Measurements from ENCODE around the gene RHOV.

Gene RHOV

DNA sequence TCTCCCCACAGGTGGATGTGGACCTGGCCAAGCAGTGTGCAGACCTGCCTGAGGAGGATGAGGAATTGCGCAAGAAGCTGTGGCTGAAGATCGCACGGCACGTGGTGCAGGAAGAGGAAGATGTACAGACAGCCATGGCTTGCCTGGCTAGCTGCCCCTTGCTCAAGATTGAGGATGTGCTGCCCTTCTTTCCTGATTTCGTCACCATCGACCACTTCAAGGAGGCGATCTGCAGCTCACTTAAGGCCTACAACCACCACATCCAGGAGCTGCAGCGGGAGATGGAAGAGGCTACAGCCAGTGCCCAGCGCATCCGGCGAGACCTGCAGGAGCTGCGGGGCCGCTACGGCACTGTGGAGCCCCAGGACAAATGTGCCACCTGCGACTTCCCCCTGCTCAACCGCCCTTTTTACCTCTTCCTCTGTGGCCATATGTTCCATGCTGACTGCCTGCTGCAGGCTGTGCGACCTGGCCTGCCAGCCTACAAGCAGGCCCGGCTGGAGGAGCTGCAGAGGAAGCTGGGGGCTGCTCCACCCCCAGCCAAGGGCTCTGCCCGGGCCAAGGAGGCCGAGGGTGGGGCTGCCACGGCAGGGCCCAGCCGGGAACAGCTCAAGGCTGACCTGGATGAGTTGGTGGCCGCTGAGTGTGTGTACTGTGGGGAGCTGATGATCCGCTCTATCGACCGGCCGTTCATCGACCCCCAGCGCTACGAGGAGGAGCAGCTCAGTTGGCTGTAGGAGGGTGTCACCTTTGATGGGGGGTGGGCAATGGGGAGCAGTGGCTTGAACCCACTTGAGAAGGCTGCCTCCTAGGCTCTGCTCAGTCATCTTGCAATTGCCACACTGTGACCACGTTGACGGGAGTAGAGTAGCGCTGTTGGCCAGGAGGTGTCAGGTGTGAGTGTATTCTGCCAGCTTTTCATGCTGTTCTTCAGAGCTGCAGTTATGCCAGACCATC, 28.8 kb upstream of the RHOV start:
- DNase-seq = no peak

DNA sequence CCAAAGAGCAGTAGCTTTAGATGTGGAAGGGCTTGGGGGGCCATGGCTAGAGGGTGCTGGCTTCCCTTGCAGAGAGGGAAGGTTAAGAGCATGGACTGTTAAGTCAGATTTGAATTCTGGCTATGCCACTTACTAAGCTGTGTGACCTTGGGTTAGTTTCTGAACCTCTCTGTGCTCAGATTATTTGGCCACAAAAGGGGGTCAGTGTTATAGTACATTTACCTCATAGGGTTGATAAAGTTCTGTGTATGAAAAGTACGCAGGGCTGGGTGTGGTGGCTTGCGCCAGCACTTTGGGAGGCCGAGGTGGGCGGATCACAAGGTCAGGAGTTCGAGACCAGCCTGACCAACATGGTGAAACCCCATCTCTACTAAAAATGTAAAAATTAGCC, 27.0 kb upstream of the RHOV start:
- no peak for DNase-seq

DNA sequence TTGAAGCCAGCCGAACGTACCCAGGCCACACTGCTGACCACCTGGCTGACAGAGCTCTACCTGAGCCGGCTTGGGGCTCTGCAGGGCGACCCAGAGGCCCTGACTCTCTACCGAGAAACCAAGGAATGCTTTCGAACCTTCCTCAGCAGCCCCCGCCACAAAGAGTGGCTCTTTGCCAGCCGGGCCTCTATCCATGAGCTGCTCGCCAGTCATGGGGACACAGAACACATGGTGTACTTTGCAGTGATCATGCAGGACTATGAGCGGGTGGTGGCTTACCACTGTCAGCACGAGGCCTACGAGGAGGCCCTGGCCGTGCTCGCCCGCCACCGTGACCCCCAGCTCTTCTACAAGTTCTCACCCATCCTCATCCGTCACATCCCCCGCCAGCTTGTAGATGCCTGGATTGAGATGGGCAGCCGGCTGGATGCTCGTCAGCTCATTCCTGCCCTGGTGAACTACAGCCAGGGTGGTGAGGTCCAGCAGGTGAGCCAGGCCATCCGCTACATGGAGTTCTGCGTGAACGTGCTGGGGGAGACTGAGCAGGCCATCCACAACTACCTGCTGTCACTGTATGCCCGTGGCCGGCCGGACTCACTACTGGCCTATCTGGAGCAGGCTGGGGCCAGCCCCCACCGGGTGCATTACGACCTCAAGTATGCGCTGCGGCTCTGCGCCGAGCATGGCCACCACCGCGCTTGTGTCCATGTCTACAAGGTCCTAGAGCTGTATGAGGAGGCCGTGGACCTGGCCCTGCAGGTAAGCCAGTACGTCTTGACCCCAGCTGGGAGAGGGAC, 26.4 kb upstream of the RHOV start:
- DNase-seq = no peak

DNA sequence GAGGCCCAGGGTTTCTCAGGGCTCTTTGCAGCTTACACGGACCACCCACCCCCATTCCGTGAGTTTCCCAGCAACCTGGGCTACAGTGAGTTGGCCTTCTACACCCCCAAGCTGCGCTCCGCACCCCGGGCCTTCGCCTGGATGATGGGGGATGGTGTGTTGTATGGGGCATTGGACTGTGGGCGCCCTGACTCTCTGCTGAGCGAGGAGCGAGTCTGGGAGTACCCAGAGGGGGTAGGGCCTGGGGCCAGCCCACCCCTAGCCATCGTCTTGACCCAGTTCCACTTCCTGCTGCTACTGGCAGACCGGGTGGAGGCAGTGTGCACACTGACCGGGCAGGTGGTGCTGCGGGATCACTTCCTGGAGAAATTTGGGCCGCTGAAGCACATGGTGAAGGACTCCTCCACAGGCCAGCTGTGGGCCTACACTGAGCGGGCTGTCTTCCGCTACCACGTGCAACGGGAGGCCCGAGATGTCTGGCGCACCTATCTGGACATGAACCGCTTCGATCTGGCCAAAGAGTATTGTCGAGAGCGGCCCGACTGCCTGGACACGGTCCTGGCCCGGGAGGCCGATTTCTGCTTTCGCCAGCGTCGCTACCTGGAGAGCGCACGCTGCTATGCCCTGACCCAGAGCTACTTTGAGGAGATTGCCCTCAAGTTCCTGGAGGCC, 25.6 kb upstream of the RHOV start:
- DNase-seq = no peak

DNA sequence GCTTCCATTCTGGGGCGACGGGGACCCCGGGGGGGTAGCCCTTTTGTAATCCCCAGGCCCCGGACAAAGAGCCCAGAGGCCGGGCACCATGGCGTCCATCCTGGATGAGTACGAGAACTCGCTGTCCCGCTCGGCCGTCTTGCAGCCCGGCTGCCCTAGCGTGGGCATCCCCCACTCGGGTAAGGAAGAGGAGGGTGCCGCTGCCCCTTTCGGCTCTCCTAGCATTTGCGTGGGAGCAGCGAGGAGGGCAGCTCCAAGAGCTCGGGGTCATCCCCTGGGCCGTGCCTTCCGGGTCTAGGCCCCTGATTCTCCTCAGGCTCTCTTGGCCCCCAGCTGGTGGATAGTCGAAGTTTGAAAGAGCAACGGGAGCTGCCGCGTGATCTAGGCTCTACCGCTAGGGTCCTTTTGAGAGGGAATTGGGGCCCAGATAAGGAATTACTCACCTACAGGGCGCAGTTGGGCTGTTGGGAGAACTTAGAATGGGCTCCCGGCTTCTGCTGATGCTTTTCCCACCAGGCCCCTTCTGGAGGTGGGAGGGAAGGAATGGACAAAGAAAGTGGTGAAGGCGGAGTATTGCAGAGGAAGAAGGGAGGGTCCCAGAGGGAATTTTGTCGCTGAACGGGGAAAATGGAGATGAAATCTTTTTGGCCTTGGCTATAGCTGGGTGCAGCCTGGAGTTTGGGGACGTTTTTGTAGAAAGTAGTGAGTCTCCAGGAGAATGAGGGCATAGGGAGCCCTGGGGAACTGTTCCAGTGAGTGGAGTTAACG, 20.8 kb upstream of the RHOV start:
- DNase-seq = no peak

DNA sequence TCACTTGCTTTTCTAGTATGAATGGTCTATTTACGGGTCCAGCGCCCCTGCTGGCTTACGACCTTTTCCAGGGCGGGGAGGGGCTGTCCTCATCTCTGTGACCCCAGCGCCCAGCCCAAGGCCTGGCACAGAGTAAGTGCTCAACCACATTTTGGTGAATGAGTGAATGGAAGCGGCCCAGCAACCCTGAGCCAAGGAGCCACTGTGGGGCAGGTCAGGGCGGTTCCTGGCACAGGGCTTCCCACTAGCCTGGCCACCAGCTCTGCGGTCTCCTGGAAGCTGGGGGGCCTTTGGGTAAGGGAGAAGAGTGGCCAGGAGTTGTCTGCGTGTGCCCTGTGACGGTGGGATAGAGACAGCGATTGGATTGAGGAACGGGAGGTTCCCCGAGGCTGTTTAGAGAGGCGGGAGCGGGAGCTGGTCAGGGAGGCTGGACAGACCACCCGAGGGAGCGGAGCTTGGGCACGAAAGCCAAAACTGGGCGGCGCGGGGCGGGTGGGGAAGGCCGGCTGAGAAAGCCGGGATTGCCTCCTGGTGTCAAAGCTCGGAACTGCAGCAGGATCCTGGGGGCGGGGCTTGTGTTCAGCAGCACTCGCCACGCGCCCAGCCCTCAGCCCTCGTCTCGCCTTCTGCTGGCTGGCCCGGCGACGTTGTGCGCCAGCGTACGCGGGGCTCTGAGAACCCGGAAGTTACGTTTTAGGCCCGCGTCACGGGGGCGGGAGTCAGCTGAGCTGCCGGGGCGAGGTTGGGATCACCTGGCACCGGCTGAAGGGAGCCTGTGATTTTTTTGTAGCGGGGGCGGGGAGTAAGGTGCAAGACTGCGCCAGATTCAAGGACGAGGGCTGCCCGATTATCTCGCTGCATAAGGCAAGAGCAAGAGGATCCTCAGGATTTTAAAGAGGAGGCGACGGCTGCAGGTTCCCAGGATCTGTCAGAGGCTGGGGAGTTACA, 20.0 kb upstream of the RHOV start, which contains the start of gene VPS18:
TSS of gene VPS18 (plus strand) at position 718 of the 948 bp plus-strand sequence. CDS start 319 bp downstream, outside the sequence.
- peak; percentile 89 for DNase-seq

DNA sequence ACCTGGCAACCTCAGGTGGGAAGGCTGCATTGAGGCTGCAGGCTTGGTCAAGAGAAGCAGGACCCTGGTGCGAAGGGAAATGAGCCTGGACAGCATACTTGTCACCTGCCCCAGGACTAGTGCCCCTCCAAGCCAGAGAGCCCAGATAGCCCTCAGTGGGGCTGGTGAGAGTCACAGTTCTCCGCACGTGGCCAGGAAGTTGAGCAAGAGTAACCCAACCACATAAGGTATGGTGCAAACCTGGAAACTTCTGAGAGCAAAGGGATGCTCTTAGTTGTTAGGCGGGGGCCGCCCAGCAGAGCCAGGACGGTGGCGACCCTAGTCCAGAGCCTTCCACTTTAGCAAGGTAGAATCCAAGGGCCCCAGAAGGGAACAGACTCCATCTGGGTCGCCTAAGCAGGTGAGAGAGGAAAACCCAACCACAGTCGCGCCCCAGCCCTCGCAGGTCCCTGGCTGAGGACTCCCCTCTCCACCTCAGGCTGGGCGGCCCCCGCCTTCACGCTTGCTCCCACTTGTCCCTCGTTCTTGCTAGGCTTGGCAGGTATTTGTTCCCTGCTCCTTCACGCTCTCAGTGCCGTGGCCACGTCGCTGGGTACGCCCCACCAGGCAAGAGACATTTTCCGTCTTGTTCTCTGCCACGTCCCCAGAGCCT, 19.1 kb upstream of the RHOV start:
- DNase-seq = no peak

DNA sequence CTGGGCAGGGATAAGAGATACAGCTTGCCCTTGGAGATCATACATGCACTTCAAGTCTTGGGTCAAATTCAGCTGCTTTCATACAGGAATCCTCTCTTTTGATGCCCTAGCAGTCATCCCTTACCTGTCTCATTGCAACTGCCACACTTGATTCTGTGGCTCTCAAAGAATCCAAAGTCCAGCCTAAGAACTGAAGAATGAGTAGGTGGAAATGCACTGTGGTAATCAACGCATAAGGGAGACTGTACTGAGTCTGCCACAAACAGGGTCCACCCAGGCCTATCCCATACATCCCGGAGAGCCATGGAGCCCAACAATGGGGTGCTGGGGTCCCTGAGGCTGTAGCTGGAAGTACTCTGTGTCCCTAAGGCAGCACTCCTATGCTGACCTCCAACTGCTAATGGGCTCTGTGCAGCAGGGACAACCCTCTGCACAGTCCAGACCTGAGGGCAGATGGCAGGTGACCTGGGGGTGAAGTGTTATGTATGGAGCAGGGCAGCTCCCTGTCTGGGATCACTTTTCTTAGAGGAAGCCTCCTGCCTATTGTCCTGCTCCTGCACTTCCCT, 18.5 kb upstream of the RHOV start:
- no peak for DNase-seq

DNA sequence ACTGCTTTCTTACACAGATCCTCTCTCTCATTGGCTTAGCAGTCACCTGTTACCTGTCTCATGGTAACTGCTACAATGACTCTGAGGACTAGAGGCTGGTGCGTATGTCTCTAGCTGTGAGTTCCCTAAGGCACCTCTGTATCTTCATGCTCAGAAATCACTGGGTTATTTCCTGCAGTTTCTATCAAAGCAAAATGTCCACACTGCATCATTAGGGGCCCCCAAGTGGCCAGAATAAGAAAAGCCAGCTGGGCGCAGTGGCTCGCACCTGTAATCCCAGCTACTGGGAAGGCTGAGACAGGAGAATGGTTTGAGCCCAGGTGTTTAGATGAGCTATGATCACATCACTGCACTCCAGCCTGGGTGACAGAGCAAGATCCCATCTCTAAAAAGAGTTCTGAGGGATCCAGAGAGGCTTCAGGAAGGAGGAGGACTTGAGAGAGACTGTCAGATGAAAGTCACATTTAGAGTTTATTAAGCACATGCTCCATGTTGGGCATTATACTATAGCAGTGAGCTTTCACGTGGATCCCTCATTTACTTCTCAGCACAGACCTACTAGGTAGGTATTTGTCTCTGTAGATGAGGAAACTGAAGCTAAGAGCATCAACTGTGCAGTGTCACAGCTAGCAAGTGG, 17.9 kb upstream of the RHOV start:
- peak; percentile 5 for DNase-seq

DNA sequence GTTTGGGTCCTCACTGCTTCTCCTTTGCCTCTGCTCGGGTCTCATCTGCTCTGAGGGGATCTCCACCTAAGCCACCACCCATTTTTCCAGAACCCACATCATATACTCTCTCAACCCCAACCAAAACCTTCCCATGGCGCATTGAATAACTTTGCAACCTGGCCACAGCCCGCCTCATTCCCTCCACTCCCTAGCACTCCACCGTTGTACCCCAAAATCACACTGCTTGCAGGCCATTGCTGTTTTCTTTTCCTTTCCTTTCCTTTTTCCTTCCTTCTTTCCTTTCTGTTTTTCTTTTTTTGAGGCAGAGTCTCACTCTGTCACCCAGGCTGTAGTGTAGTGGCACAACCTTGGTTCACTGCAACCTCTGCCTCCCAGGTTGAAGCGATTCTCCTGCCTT, 17.1 kb upstream of the RHOV start:
- no peak for DNase-seq

DNA sequence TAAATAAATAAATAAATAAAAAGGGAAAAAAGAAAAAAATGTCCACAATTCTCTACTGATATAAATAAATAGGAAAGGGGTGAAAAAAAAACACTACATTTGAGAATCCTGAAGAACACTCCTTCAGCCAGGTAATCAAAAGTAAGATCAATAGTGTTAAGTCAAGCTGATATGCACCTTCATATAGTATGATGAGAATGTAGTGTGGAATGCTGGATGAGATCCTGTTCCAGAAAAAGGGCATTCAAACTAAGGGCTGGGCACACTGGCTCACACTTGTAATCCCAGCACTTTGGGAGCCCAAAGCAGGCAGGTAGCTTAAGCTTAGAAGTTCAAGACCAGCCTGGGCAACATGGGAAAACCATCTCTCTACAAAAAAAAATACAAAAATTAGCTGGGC, 15.1 kb upstream of the RHOV start:
- no peak for DNase-seq

DNA sequence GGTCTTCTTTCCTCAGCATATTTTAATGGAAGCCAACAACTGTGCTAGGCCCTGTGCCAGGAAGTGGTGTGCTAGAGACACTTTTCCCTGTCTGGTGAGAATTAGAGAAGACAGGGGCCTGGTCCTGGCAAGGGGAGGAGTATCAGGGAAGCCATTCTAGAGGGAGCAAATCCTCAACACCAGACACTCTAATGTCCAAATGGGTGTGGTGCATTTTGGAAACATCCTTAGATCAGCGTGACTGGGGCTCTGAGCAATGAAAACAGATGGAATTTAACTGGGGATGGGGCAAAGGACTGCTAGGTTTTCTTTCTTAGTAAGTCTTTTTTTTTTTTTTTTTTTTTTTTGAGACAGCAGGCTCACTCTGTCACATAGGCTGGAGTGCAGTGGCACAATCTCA, 12.6 kb upstream of the RHOV start:
- no peak for DNase-seq

DNA sequence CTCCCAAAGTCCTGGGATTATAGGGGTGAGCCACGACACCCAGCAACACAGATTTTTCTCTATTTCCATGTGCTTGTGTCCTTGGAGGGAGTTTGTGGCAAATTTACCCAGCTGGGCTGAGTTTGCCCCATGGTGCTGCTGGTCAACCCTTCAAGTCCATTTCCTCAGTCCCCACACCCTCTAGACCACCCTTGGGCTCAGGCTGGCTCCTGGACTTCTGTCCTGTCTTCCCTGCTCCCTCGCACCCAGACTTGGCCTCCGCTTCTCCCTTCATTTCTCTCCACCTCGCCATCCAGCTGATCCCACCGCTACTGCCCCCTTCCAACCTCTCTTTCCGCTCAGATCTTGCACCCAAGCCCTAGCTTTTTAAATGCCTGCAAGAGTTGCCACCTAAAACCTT, 7.3 kb upstream of the RHOV start:
- DNase-seq = no peak

DNA sequence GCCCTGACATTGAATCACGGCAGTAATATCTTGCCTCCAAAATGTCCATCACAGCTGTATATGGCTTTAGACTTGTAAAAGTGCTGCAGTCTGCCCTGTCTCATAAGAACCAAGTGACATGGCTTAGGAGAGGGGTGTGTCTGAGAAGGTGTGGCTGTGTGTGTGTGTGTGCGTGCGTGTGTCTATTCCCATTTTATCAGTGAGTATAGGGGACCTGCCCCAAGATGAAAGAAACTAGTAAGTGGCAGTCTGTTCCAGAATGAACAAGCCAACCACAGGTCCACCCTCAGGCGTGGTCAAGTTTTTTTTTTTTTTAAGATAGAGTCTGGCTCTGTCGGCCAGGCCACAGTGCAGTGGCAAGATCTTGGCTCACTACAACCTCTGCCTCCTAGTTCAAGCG, 5.6 kb upstream of the RHOV start:
- DNase-seq = no peak

DNA sequence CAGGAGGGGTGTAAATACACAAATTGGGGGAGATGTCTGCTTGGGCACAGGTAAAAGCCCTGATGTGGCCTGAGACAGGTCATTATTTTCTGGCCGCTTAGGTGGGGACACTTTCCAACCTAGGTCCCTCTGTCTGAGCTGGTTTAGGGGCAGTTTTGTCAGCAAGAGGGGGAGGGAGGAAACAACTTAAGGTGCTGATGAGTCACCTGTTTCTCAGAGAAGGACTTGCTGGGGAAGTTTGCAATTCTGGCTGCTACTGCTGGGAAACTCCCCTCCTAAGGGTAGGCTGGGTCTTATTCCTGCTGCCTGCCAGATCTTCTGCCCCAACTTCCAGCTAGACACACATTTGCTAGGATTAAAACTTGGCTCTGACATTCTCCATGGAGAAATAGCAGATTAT, 4.8 kb upstream of the RHOV start:
- no peak for DNase-seq

DNA sequence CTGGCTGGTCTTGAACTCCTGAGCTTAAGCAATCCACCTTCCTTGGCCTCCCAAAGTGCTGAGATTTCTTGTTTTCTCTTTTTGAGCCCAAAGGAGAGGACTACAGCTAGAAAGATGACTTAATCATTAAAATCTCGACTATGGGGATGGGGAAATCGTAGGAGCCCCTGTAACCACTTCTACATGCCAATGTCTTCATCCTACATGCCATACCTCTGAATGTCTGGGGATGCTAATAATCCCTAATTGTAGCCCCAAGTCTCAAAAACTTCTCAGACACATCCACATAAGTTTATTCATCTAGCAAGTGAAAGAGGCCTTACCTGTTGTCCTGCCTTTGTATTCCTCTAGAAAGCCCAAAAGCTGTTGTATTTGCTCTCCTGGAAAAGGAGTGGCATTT, 3.7 kb upstream of the RHOV start:
- no peak for DNase-seq

DNA sequence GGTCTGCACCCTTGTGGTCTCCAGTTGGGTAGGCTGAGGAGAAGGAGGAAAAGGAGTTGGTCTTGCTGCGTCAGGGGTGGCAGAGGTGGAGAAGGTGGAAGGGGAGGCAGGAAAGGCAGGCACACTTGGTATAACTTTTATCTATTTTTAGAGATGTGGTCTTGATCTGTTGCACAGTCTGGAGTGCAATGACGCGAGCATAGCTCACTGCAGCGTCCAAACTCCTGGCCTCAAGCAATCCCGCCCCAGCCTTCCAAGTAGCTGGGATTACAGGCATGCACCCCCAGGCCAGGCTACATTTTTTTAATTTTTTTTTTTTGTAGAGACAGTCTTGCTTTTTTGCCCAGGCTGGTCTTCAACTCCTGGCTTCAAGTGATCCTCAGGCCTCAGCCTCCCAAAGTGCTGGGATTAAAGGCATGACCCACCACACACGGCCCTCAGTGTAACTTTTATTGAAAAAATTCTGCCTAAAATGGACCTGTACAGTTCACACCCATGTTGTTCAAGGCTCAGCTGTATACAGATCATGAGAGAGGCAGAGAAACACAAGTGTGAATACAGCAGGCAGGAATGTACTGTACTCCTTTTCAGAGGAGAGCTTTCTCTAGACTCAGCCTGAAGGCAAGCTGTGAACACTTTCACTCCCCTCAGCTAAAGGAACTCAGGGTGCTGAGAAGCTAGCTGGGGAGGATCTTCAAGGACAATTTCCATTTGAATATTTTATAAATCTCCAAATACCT, 2.1 kb upstream of the RHOV start:
- DNase-seq = no peak

DNA sequence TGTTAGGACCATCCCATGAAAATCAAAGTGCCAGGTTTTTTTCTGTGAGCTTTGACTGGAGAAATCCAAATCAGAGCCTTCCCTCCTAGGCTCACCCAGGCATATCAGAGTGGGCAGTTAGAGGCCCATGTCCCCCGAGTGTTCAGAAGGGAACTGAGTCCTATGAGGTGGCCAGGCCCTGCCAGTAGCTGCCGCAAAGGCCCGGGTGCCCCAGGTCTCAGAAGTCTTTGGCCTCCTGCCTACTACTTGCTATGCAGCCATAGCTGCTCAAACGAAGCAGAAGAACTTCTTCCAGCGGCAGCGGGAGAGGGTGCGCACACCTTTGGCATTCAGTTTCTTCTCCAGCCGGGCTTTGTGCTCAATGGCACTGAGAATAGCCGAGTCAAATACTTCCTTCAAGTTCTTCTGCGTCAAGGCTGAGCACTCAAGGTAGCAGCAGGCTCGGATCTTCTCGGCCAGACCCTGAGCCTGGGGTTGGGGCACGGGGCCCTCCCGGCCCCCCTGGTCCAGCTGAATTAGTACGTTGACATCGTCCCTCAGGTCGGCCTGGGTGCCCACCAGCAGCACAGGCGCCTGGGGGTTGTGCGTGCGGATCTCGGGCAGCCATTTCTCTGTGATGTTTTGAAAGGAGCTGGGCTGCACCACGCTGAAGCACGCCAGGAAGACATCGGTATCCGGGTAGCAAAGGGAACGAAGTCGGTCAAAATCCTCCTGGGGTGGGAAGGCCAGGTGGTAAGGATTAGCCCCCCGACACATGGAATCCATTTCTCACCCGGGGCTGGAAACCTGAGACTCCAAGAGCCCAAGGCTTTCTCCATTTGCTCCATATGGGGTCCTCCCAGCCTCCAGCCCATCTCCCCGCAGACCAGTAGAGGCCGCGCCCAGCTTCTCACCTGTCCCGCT, 992 bp downstream of the RHOV start:
- DNase-seq = no peak

Data from NCI-H748 treated with DMSO at 0.1 percent for 48 hours (cell line).